MCF 10A (cell line): ENCODE data around the gene ANKHD1. TPM values are rescaled to one million over a fixed set of nuclear protein-coding genes. Genes with fewer than 3 reads are reported as not detected.

Source experiments
- BruUV-seq: library from RNA; stranded (reverse); fragments of 400-500 nt; replicated peaks from 2 replicates; lab custom pipeline; 2021; lab: Mats Ljungman, UMichigan
- CTCF ChIA-PET: fragments of 300-600 bp; sonication (Branson Sonifier 250); formaldehyde crosslinking; extraction: SDS; loops from one replicate; lab custom pipeline; 2021; ENCODE audit warnings: antibody characterized with exemption, inconsistent platforms; lab: Yijun Ruan, JAX
- POLR2A ChIA-PET: fragments of 300-600, 350-650 bp; sonication (Branson Sonifier 250); formaldehyde crosslinking; extraction: SDS; loops from one replicate; lab custom pipeline; 2020; ENCODE audit warnings: antibody characterized with exemption, inconsistent platforms; lab: Yijun Ruan, JAX
- DNase-seq: peaks from one replicate; pipeline ENCODE4 v3.0.0-alpha.2; 2018; ENCODE audit not compliant: unreplicated experiment
- H3K27ac Mint-ChIP-seq: one replicate; pipeline ENCODE4 v1.8.0; 2022; ENCODE audit warnings: mild to moderate bottlenecking, low read depth, mixed read lengths; ENCODE audit not compliant: unreplicated experiment
- H3K27me3 Mint-ChIP-seq: one replicate; pipeline ENCODE4 v1.8.0; 2022; ENCODE audit warnings: mixed read lengths; ENCODE audit not compliant: insufficient read depth, unreplicated experiment
- H3K36me3 Mint-ChIP-seq: one replicate; pipeline ENCODE4 v1.8.0; 2022; ENCODE audit warnings: mild to moderate bottlenecking, moderate library complexity, mixed read lengths; ENCODE audit not compliant: insufficient read depth, unreplicated experiment
- H3K4me1 Mint-ChIP-seq: one replicate; pipeline ENCODE4 v1.8.0; 2022; ENCODE audit warnings: mixed read lengths; ENCODE audit not compliant: insufficient read depth, unreplicated experiment
- H3K4me3 Mint-ChIP-seq: one replicate; pipeline ENCODE4 v1.8.0; 2022; ENCODE audit warnings: mild to moderate bottlenecking, moderate library complexity, mixed read lengths; ENCODE audit not compliant: unreplicated experiment
- H3K9me3 Mint-ChIP-seq: one replicate; pipeline ENCODE4 v1.8.0; 2022; ENCODE audit warnings: mixed read lengths; ENCODE audit not compliant: unreplicated experiment
- CTCF ChIP-seq: fragments of 200-600 bp; IDR thresholded peaks from one replicate; pipeline ENCODE4 v1.8.0; 2022; ENCODE audit warnings: antibody characterized with exemption, mild to moderate bottlenecking; ENCODE audit not compliant: unreplicated experiment
- intact Hi-C: fragments of 100-400 bp; cut with micrococcal nuclease; formaldehyde crosslinking; loops from 2 replicates; pipeline ENCODE4 v1.14.1; 2022
- total RNA-seq: library from RNA; stranded (reverse); gene quantifications from 2 replicates; pipeline ENCODE4 v1.2.3, GENCODE V29; 2022

Gene ANKHD1
- total RNA-seq, 1 experiment from 2014 or later: 146 TPM

- Mint-ChIP-seq H3K27me3 (no peaks in the 10 kb centered on the region), H3K36me3 (peaks cover 33% of the 10 kb centered on the region), H3K27ac (peak within 1 kb of the TSS; percentile 91), H3K9me3 (no peaks in the 10 kb centered on the region), H3K4me3 (peak within 1 kb of the TSS; percentile 87), H3K4me1 (peaks cover 38% of the 10 kb centered on the region)
- BruUV-seq: no TSS peak
- peak; percentile 96 for DNase-seq
- intact Hi-C loops: loop anchor here (5.0 kb wide), 1 partner anchor 160 kb away; no protein-coding TSS in a partner anchor
- TF ChIP-seq CTCF: no peak
- ChIA-PET CTCF (interaction anchor here (0.5 to 4.5 kb wide), 11 partner anchors 9 to 236 kb away, joined by 3 to 27 read pairs (median 3); partner anchors contain the start of genes EIF4EBP3 and TMCO6), POLR2A (interaction anchor here (0.5 to 12.0 kb wide), 33 partner anchors 9 to 185 kb away, joined by 3 to 188 read pairs (median 5); partner anchors contain the start of genes ANKHD1, CD14, EIF4EBP3 and HARS1)
Observed at GRCh38 chr5:140557136-140557805, 155.6 kb downstream of the ANKHD1 start, which contains the start of gene SRA1. SRA1 (minus strand) TSS chr5:140557473; CDS start chr5:140557452, 21 bp downstream.

DNA sequence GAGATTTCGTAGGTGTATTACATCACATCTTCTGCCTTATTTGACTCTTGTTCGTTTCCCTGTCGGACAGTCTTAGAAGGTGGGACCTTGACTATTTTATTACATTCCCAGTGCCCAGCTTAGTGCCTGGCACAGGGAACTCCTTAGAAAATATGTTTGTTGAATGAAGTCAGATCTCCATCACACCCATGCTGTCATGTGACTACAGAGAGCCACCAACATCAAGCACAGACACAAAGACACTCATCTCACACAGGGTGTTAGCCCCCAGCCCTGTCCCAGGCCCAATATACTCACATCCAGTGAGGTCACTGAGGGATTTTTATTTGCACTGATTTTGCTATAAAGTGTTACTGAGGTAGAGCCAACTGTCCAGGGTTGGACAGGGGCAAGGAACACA, 156.3 kb downstream of the ANKHD1 start:
- BruUV-seq: no TSS peak
- intact Hi-C loops: loop anchor here (5.0 kb wide), 1 partner anchor 159 kb away; no protein-coding TSS in a partner anchor
- peaks cover 27% of the 10 kb centered on the region for H3K36me3 Mint-ChIP-seq
- H3K4me1 Mint-ChIP-seq: peaks cover 38% of the 10 kb centered on the region
- peak overlapping the region; percentile 87 for H3K4me3 Mint-ChIP-seq
- H3K27ac Mint-ChIP-seq: peak overlapping the region; percentile 91
- H3K27me3 Mint-ChIP-seq: no peaks in the 10 kb centered on the region
- ChIA-PET CTCF (interaction anchor here (0.8 to 4.5 kb wide), 5 partner anchors 10 to 186 kb away, joined by 4 to 27 read pairs (median 4); partner anchors contain the start of genes EIF4EBP3 and TMCO6), POLR2A (interaction anchor here (0.5 to 12.0 kb wide), 25 partner anchors 8 to 185 kb away, joined by 3 to 188 read pairs (median 7); partner anchors contain the start of genes ANKHD1, CD14, EIF4EBP3 and HARS1)
- DNase-seq: no peak
- TF ChIP-seq CTCF: no peak
- H3K9me3 Mint-ChIP-seq: no peaks in the 10 kb centered on the region

GRCh38 chr5:140558542-140558941, 156.9 kb downstream of the ANKHD1 start:
- POLR2A ChIA-PET: interaction anchor here (0.9 to 12.0 kb wide), 7 partner anchors 10 to 157 kb away, joined by 3 to 188 read pairs (median 8); partner anchors contain the start of genes ANKHD1, EIF4EBP3, IK and NDUFA2
- no peak for TF ChIP-seq CTCF
- DNase-seq: no peak
- H3K4me3 Mint-ChIP-seq: no peak overlapping the region
- intact Hi-C loops: loop anchor here (5.0 kb wide), 1 partner anchor 159 kb away; no protein-coding TSS in a partner anchor
- BruUV-seq: no TSS peak
- peaks cover 21% of the 10 kb centered on the region for H3K36me3 Mint-ChIP-seq
- CTCF ChIA-PET: interaction anchor here (0.5 to 4.5 kb wide), 6 partner anchors 11 to 200 kb away, joined by 4 to 27 read pairs (median 4); partner anchors contain the start of genes EIF4EBP3 and TMCO6
- H3K27ac Mint-ChIP-seq: peak overlapping the region; percentile 91
- H3K4me1 Mint-ChIP-seq: peaks cover 34% of the 10 kb centered on the region
- no peaks in the 10 kb centered on the region for H3K9me3 Mint-ChIP-seq
- H3K27me3 Mint-ChIP-seq: no peaks in the 10 kb centered on the region

DNA sequence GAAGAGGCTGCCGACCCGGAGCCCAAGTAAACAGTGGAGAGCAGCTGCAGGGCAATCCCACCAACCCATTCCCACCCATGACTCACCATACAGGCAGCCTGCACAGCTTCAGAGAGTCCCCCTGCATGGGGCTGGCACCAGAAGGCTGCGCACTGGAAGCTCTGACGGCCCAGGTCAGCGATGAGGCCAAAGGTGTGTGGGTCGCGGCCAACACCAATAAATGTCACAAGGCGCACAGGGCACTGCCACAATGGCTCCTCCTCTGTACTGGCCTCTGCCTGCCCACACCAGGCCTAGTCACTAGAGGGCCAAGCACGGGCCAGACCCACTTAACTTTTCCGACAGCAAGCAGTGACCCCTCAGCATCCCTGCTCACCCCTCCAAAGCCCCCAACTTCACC, 158.6 kb downstream of the ANKHD1 start:
- no peak for DNase-seq
- CTCF ChIA-PET: interaction anchor here (0.6 to 4.5 kb wide), 4 partner anchors 13 to 187 kb away, joined by 3 to 27 read pairs (median 6); partner anchors contain the start of gene EIF4EBP3
- Mint-ChIP-seq H3K9me3 (no peaks in the 10 kb centered on the region), H3K4me1 (peaks cover 28% of the 10 kb centered on the region), H3K27me3 (no peaks in the 10 kb centered on the region), H3K36me3 (peaks cover 19% of the 10 kb centered on the region), H3K4me3 (no peak overlapping the region), H3K27ac (no peak overlapping the region)
- BruUV-seq: no TSS peak
- POLR2A ChIA-PET: interaction anchor here (0.9 to 12.0 kb wide), 4 partner anchors 12 to 87 kb away, joined by 3 to 188 read pairs (median 12); partner anchors contain the start of genes EIF4EBP3, IK and NDUFA2
- intact Hi-C loops: no loop called here
- TF ChIP-seq CTCF: no peak
